Endometrium (tissue), 2 donors: ENCODE measurements around the gene SLC9A5.

Source experiments
- FAIRE-seq: peaks from 2 replicates; lab custom pipeline; 2012; peaks lifted over from hg19 to GRCh38; lab: Jason Lieb, UNC
- donor health status: control.
- donor health status: control.

The SLC9A5 gene

DNA sequence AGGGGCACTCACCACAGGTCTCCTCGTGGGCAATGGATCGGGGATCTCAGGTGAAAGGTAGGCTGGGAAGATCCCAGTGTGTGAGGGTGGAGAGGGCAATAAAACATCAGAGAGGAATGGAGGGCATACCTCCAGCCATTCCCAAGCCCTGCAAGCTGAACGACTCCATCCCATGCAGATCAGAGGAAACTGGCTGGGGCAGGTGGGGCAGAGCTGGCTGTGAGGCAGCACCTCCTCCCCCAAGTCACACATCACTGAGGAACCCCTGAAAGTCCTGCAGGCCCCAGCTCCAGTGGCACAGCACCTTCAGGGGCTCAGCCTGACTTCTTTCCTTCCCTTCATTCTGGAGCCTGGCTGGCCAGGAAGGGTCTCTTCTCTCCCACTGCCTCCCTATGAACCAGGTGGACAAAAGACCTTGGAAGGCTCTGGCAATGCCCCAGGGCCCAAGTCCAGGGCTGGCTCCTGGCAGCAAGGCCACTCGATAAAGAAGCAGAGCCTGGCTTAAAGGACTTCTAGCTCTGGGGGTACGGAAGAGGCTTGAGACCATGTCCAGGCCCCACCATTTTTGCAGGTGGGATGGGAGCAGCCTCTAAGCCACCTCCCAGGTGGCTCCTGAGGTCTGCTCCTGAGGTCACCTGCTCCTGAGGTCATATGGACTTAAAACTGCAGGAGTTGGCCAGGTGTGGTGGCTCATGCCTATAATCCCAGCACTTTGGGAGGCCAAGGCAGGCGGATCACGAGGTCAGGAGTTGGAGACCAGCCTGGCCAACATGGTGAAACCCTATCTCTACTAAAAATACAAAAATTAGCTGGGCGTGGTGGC, 35.4 kb upstream of the SLC9A5 start:
- no peak for FAIRE-seq

DNA sequence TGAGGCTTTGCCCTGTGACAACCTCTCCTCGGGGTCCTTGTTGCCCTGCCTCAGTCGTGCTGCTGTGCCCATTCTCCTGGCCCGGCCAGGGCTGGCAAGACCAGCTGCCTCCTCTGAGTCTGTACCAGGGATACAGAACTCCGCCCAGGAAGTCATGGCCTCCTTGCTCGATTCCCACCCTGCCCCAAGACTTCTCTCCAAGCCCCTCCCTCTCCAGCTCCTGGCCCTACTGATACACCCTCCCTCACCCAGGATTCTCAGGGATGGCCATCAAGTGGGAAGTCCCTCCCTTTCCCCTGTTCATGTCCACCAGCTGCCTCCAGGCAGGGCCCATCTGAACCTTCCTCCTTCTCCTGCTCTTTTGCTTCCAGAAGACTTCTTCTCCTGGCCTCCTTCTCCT, 33.1 kb upstream of the SLC9A5 start:
- no peak for FAIRE-seq

- no peak for FAIRE-seq
Measured at GRCh38 chr16:67216612-67217490, 31.9 kb upstream of the SLC9A5 start.

DNA sequence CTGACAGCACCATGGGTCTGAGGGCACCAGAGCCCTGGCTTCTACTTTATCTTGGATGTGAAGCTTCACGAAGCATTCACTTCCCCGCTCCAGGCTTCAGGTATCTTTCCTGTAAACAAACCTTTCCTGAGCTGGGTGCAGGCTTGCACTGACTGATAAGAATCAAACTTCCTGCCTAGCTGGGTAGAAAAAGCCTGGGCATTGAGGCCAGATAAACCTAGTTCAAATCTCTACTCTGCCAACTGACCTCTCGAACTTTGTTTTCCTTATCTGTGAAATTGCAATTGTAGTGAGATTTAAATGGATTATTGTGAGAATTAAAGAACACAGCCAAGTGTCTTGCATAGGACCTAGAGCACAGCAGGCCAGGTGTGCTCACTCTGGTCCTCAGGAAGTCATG, 24.8 kb upstream of the SLC9A5 start:
- FAIRE-seq: no peak

DNA sequence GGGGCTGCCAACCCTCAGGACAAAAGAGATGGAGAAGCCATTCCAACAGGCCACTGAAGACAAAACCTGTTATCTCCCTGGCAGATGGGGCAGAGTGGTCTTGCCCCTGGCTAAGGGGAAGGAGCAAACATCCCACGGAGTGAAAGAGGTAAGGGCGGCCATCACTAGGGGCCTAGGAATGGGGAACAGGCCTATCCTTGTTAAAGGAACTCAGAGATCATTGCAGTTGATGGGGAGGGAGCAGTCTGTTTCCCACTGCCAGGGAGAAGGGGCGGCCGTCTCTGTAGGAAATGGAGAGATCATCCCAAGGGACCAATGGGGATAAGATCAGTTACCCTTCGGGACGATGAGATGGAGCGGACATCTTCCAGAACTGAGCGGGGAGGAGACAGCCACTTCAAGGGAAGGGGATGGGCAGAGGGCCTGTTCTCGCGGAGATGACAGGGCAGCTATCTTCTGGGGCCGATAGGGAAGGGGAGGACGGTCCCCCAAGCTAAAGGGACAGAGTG, 22.4 kb upstream of the SLC9A5 start:
- FAIRE-seq: no peak

DNA sequence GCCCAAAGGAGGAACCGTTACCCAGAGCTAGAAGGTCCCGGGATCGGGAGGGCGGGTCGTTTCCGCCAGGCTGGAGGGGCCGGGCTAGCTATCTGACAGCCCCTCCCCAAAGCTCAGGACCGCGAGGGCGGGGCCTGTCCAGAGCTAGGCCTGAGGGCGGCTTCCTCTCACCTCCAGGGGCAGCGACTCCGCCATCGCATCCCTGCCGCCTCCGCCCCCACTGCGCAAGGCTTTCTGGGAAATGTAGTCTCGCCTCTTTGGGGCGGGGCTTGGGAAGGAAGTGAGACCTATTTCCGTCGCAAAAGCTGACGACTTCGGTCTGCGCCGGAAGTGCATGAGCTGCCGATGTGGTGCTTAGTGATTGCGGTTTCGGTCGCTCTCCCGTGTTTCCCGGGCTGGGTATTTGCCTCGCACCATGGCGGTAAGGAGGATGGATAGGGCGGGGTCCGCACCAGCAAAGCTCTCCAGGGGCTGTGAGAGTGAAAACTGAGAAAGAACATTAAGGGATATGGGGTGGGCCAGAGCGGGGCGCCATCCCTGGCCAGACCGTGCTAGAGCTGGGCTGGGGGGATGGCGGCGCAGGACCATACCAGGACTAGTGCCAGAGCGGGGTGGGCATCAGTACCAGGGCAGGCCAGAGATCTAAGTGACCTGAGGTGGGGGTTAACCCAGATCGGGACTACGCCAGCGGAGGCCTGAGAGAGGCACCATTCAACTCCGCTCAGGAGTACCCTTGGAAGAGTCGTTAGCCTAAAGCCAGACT, 21.8 kb upstream of the SLC9A5 start, which contains the start of gene TMEM208:
Gene TMEM208 (plus strand): TSS at position 327 of the 763 bp plus-strand sequence. CDS start 89 bp downstream, at position 416.
- peak; percentile 97 for FAIRE-seq

GRCh38 chr16:67227567-67227921, 21.2 kb upstream of the SLC9A5 start:
- no peak for FAIRE-seq

DNA sequence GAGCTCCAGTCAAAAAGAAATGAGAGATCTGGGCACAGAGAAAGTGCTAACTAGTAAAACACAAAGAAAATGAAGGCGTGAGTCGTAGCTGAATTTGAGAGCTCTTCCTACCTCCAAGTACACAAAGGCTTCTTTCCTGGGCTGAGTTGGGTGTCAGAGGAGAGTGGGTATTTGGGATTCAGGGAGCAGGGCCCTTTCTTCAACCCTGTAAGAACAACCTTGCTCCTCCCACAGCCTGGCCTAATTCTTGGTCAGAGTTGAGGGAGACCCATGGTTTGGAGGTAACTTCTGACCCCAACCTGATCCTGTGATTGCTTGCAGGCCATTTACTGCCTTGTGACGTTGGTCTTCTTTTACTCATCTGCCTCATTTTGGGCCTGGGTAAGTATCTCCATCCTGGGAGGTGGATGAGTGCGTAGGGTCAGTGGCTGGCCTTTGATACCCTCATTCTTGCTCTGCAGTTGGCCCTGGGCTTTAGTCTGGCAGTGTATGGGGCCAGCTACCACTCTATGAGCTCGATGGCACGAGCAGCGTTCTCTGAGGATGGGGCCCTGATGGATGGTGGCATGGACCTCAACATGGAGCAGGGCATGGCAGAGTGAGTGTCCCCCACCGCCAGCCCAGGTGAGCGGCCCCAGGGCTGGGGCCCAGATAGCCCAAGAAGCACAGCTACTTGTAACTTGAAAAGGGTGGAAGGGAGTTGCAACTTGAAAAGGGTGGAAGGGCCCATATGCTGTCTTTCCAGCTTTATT, 20.6 kb upstream of the SLC9A5 start:
- no peak for FAIRE-seq

GRCh38 chr16:67228905-67229304, 19.9 kb upstream of the SLC9A5 start:
- FAIRE-seq: no peak

DNA sequence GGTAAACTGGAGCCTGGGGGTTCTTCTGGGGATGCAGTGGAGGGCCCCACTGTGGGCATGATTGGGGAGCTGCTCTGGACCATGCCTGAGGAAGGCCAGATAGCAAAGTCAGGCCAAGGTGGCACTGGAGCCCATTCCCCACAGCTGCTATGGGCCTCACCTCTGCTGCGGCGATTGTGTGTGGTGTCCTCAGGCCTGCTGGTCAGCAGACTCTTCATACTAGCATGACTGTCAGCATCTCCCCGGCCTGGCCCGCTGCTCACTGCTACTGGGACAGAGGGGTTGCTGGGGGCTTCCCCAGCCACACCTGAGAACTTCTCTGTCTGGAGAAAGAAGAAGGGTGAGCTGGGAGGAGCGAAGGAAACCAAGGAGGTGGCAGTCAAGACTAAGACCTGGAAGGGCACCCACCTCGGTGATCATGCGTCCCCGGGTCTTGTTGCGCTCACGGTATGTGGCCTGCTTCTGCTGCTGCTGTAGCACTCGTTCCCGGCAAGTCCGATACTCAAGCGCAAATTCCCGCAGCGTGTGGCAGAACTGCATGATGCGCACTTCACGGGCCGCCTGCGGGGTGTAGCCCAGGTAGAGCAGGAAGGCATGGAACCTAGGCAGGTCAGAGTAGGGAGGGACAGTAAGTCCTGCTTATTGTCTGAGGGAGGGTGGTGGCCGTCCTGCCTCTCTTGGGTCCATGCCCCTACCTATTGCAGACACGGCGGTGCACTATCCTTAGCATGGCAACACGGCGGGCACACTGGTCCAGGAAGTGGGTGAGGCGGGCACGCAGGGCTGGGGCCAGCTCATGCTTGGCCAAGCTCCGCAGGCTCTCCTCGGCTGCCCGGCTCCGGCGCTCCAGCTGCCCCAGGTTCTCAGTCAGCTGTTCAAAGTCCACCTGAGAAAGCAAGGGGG, 18.6 kb upstream of the SLC9A5 start:
- no peak for FAIRE-seq

DNA sequence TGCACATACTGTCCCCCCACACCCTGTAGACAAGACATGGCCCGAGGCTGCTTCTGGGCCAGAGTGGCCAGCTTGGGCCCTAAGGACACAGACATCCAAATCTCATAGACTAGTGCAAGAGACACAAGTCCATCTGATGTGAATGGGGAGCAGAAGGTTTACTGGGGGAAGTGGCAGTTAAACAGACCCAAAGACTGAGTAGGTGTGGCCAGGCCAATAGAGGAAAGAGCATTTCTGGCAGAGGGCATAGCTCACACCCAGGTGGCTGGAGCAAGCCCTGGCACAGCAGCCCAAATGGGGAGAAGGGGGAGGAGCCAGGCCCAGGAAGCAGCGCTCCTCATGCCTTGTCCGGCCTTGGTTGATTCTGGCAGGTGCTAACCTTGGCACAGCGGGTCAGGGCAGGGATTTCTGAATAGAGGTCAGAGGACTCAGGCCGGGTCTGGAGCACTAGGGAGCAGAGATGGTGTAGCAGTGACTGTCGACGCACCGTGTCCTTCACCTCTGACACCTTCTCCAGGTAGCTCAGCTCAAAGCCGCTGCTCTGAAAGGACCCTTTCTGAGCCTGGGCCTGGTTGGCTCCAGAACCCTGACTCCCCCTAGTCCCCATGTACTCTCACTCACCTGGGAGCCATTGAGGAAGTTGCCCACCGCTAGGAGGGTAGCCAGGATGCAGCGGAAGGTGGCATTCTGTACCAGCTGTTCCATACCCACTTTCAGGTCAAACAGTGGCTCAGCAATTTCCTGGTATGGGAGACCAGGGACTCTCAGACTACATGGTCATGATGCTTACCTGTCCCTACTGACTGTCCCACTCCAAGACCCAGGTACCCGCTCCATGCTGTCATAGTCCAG, 17.7 kb upstream of the SLC9A5 start:
- FAIRE-seq: no peak

DNA sequence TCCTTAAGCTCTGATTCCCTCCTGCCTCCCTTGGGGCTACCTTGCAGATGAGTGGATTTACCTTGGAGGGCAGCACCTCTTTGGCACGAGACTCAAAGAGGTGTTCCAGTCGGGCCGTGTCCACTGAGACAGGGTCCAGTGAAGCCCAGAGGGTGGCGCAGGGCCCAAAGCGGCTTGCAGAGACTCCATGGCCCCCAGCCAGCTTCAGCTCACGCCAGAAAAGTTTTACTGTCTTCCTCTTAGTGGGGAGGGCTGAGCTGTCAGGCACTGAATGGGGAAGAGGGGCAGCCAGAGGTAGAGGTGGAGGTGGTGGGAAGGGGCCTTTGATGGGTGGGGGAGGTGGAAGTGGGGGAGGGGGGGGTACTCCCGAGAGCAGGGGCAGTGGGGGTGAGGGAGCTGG, 15.2 kb upstream of the SLC9A5 start:
- no peak for FAIRE-seq

- no peak for FAIRE-seq
Measured at GRCh38 chr16:67234180-67234597, 14.6 kb upstream of the SLC9A5 start.

DNA sequence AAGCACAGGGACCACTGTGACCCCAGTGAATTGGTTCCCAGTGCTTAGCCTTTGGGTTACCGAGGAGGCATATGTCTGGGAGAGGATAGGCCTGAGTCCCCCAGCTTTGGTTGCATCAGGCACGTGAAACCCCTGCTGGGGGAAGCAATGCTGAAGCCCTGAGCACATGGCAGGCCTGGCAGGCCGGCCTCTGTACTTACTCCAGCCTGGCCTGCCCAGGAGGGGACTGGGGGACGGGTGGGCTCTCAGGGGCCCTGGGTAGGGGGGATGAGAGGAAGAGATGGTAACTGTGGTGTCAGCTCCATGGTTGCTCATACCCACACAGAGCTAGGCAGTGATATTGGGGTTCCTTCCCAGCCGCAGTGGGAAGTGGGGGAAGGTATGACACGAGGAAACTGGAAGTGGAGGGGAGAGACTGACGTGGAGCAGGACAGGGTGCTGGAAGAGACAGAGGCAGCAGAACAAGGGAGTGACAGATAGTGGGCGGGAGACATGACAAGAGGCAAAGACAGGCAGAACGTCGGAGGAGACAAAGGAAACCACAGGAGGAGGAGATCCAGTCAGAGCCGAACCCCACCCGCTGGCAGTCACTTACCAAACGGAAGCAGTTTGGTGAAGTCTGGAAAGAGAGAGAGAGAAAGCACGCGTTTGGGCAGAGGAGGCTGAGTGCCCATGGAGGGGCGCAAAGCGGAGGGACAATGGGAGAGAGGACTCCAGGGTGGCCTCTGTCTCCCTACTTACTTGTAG, 12.8 kb upstream of the SLC9A5 start:
- FAIRE-seq: no peak

GRCh38 chr16:67236563-67237395, 12.0 kb upstream of the SLC9A5 start:
- FAIRE-seq: no peak

GRCh38 chr16:67237396-67238277, 11.1 kb upstream of the SLC9A5 start:
- FAIRE-seq: no peak

GRCh38 chr16:67238278-67238575, 10.6 kb upstream of the SLC9A5 start:
- no peak for FAIRE-seq
